Spleen (tissue), 11 donors: Measurements from ENCODE around the gene LRP1B. TPM values are rescaled to one million over a fixed set of nuclear protein-coding genes. Genes with fewer than 3 reads are reported as not detected.
"Not testable (repeated sequence)": the region's sequence is repeated elsewhere in the genome, so short reads cannot be mapped to it uniquely, and the experiment has no call there.

ENCODE experiments used
- DNase-seq: peaks from one replicate; pipeline ENCODE4 v3.0.0-alpha.2; 2020
- H3K27ac ChIP-seq, 8 donors: fragments of 200-600 bp; sonication (generic) in 7 of 8; 1 replicate in 4 of 8; 2 replicates in 4 of 8; pipeline versions ENCODE4 v1.5.0 to v1.8.0; 2016 to 2021; ENCODE audit warnings: inconsistent platforms in 4 of 8, mild to moderate bottlenecking in 4 of 8, moderate library complexity in 1 of 8
- H3K27me3 ChIP-seq, 7 donors: fragments of 200-600 bp; sonication (generic) in 6 of 7; replicated peaks in 1 of 7; 1 replicate in 4 of 7; 2 replicates in 3 of 7; pipeline versions ENCODE4 v1.5.0 to v1.8.0; 2016 to 2021; ENCODE audit warnings: inconsistent platforms in 3 of 7, mild to moderate bottlenecking in 1 of 7
- H3K36me3 ChIP-seq, 6 donors: fragments of 200-600 bp; sonication (generic) in 5 of 6; 1 replicate in 4 of 6; 2 replicates in 2 of 6; pipeline versions ENCODE4 v1.5.0 to v1.8.0; 2016 to 2021; ENCODE audit warnings: inconsistent platforms in 2 of 6
- H3K4me1 ChIP-seq, 6 donors: fragments of 200-600 bp; sonication (generic) in 5 of 6; 1 replicate in 3 of 6; 2 replicates in 3 of 6; pipeline versions ENCODE4 v1.5.0 to v1.8.0; 2016 to 2021; ENCODE audit warnings: inconsistent platforms in 3 of 6
- H3K4me3 ChIP-seq, 8 donors: fragments of 200-600 bp; sonication (generic) in 7 of 8; 1 replicate in 4 of 8; 2 replicates in 4 of 8; pipeline versions ENCODE4 v1.5.0 to v1.8.0; 2016 to 2021; ENCODE audit warnings: inconsistent platforms in 4 of 8, mild to moderate bottlenecking in 4 of 8, moderate library complexity in 2 of 8
- H3K9me3 ChIP-seq, 8 donors: fragments of 200-600 bp; sonication (generic) in 7 of 8; 1 replicate in 4 of 8; 2 replicates in 4 of 8; pipeline versions ENCODE4 v1.5.0 to v1.8.0; 2016 to 2021; ENCODE audit warnings: inconsistent platforms in 4 of 8
- POLR2A ChIP-seq, 3 donors: fragments of 450-650 bp; IDR thresholded peaks; one replicate each; pipeline ENCODE4 v1.5.1; 2017; ENCODE audit warnings: antibody characterized with exemption in 3 of 3, mild to moderate bottlenecking in 1 of 3
- POLR2AphosphoS5 ChIP-seq, 3 donors: sonication (generic); formaldehyde crosslinking; IDR thresholded peaks; one replicate each; pipeline ENCODE4 v1.5.1; 2017; ENCODE audit warnings: antibody characterized with exemption in 3 of 3
- WGBS, 5 donors: extraction: QIAGEN DNeasy Blood & Tissue Kit in 3 of 5; methylation state at CpG; one replicate each; pipeline versions ENCODE4 v1.1.5 to v1.1.7; 2013 to 2018; 5-methylcytosine and 5-hydroxymethylcytosine counted together
- intact Hi-C: fragments of 100-400 bp; cut with DNase I; formaldehyde crosslinking; loops from one replicate; pipeline ENCODE4 v1.15.0; 2023; ENCODE audit warnings: low total_unique reads
- polyA plus RNA-seq, 3 donors: library from polyadenylated mRNA; stranded (reverse); fragments of 200-250 nt; gene quantifications; one replicate each; pipeline ENCODE4 v1.2.1, GENCODE V29; 2013
- total RNA-seq, 7 donors: library from RNA; depleted of rRNA in 3 of 7; stranded (reverse); fragments of >200 nt in 3 of 7; fragmentation: NEBNext Ultra II Directional in 4 of 7; extraction: Animal tissue kit (Norgen Biotek cat#: 25700) in 4 of 7; gene quantifications; one replicate each; pipeline versions ENCODE4 v1.1.0 to v1.2.1, GENCODE V29; 2016 to 2021
- TF ChIP-seq, protein P1 (sequence below), 11 experiments: fragments of 200-600 bp in 7 of 11; fragments of 450-650 bp in 4 of 11; sonication (generic) in 4 of 11; IDR thresholded peaks in 8 of 11; conservative IDR thresholded peaks in 3 of 11; 1 replicate in 7 of 11; 2 replicates in 4 of 11; pipeline versions ENCODE4 v1.4.0 to v1.8.0; 2016 to 2021; ENCODE audit warnings: antibody characterized with exemption in 11 of 11, inconsistent platforms in 4 of 11, mild to moderate bottlenecking in 1 of 11
- donor health status: healthy with polysubstance abuse.
- donor health status: DM: no; HTN: no; CAD: no; lungs with moderate emphysema.
- donor health status: DM: no; HTN: no; CAD: no.
- donor health status: Bipolar disorder and iron deficiency.
- donor health status: healthy.
- donor health status: DM: no; HTN: no; CAD: no.
- donor health status: DM: yes; HTN: yes; CAD: no.

Gene LRP1B
- total and polyA plus RNA-seq, 10 donors: 0.02 to 0.85 (median 0.08) TPM; not detected in 2

DNA sequence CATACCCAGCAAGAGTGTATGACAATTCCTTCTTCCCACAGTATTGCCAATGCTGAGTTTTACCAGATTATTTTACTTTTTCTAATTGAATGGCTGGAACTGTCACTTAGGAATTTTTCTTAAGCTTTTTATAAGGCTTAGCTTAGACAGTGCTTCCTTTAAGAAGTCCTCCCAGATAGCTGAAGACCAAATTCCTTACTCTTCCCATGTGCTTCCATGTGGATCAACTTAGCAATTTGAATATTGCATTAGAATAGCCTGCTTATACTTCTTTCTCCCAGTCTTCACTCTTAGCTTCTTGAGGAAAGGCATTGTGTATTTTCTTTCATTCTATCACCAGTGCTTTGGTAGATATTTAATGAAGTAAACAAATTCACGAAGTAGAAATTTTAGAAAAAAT is 1144.4 kb downstream of the LRP1B start:
- DNase-seq: no peak

DNA sequence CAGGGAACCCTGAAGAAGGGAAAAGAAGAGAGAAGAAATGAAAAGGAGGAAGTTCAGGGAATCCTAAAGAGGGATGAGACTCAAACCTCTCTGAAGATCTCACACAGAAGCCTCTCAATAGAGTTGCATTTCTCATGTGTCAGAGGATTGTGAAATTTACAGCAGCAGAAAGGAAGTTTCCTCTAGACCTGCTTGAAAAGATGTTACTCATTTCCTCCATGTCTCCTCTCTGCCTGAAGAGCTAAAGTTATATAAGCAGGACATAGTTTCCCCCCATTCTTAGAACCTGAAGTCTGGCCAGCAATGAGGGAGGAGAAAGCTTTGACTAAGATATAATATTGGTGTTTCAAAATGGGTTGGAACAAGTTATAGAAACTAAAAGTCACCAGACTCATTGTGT is 1155.6 kb downstream of the LRP1B start:
- H3K36me3 ChIP-seq: no peaks in the 10 kb centered on the region
- H3K9me3 ChIP-seq: peaks cover 0 to 8% (median 3%) of the 10 kb centered on the region in 8 donors
- TF ChIP-seq POLR2A (IDR thresholded peaks at IDR 0.05) (no peak), POLR2AphosphoS5 (IDR thresholded peaks at IDR 0.05) (no peak)
- TF ChIP-seq, protein P1, sequence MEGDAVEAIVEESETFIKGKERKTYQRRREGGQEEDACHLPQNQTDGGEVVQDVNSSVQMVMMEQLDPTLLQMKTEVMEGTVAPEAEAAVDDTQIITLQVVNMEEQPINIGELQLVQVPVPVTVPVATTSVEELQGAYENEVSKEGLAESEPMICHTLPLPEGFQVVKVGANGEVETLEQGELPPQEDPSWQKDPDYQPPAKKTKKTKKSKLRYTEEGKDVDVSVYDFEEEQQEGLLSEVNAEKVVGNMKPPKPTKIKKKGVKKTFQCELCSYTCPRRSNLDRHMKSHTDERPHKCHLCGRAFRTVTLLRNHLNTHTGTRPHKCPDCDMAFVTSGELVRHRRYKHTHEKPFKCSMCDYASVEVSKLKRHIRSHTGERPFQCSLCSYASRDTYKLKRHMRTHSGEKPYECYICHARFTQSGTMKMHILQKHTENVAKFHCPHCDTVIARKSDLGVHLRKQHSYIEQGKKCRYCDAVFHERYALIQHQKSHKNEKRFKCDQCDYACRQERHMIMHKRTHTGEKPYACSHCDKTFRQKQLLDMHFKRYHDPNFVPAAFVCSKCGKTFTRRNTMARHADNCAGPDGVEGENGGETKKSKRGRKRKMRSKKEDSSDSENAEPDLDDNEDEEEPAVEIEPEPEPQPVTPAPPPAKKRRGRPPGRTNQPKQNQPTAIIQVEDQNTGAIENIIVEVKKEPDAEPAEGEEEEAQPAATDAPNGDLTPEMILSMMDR (IDR thresholded peaks at IDR 0.05 in 8 of 11, conservative IDR thresholded peaks at IDR 0.05 in 3 of 11): no peak
- no peaks in the 10 kb centered on the region for H3K4me1 ChIP-seq
- no peaks in the 10 kb centered on the region for H3K27me3 ChIP-seq
- intact Hi-C loops: no loop called here
- H3K4me3 ChIP-seq: no peak overlapping the region
- no peak for DNase-seq
- H3K27ac ChIP-seq: no peak overlapping the region

More for the DNA sequence above, 1144.4 kb downstream of the LRP1B start:
- no peak for TF ChIP-seq POLR2A (IDR thresholded peaks at IDR 0.05)
- no peak for TF ChIP-seq POLR2AphosphoS5 (IDR thresholded peaks at IDR 0.05)
- TF ChIP-seq, protein P1 (IDR thresholded peaks at IDR 0.05 in 8 of 11, conservative IDR thresholded peaks at IDR 0.05 in 3 of 11): no peak
- Histone ChIP-seq H3K4me3 (no peak overlapping the region), H3K36me3 (no peaks in the 10 kb centered on the region), H3K9me3 (no peaks in the 10 kb centered on the region), H3K27me3 (no peaks in the 10 kb centered on the region), H3K4me1 (no peaks in the 10 kb centered on the region), H3K27ac (no peak overlapping the region)
- 63 to 83% (median 73%) methylated on average over 1 of the region's 1 CpG for WGBS, 5 donors
- intact Hi-C loops: no loop called here

DNA sequence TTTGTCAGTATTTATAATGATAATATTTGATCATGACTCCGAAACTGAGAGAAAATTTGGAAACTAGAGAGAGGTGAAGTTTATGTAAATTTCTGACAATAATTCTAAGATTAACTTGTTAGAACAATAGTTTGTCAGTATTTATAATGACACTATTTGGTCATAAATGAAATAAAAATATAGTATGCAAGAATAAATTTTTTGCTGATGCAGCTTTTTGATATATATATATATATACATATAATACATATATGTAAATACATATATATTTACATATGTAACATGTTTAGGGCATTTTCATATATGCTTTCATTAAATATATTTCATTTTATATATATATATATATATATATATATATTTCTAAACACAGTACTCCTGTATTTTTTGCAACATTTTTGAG is 1158.1 kb downstream of the LRP1B start:
- no peak for TF ChIP-seq POLR2A (IDR thresholded peaks at IDR 0.05)
- no peak for TF ChIP-seq POLR2AphosphoS5 (IDR thresholded peaks at IDR 0.05)
- TF ChIP-seq, protein P1 (IDR thresholded peaks at IDR 0.05 in 8 of 11, conservative IDR thresholded peaks at IDR 0.05 in 3 of 11): no peak
- H3K36me3 ChIP-seq: no peaks in the 10 kb centered on the region
- no peaks in the 10 kb centered on the region for H3K27me3 ChIP-seq
- peaks cover 0 to 10% (median 3%) of the 10 kb centered on the region in 8 donors for H3K9me3 ChIP-seq
- intact Hi-C loops: no loop called here
- H3K4me1 ChIP-seq: no peaks in the 10 kb centered on the region
- H3K4me3 ChIP-seq: no peak overlapping the region
- WGBS, 5 donors: 71 to 91% (median 87%) methylated on average over 1 of the region's 1 CpG
- H3K27ac ChIP-seq: no peak overlapping the region
- no peak for DNase-seq

DNA sequence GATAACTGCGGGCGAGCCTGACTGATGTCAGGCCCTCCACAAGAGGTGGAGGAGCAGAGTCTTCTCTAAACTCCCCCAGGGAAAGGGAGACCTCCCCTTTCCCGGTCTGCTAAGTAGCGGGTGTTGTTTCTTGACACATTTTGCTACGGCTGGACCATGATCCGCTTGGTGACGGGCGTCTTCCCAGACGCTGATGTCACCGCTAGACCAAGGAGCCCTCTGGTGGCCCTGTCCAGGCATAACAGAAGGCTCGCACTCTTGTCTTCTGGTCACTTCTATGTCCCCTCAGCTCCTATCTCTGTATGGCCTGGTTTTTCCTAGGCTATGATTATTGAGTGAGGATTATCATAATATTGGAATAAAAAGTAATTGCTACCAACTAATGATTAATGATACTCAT is 1166.5 kb downstream of the LRP1B start:
- DNase-seq, H3K27me3 ChIP-seq, H3K4me3 ChIP-seq, intact Hi-C loops, H3K9me3 ChIP-seq, H3K4me1 ChIP-seq, H3K27ac ChIP-seq, H3K36me3 ChIP-seq: not testable (repeated sequence)
- 57 to 96% (median 94%) methylated on average over 8 to 11 of the region's 11 CpGs for WGBS, 5 donors

DNA sequence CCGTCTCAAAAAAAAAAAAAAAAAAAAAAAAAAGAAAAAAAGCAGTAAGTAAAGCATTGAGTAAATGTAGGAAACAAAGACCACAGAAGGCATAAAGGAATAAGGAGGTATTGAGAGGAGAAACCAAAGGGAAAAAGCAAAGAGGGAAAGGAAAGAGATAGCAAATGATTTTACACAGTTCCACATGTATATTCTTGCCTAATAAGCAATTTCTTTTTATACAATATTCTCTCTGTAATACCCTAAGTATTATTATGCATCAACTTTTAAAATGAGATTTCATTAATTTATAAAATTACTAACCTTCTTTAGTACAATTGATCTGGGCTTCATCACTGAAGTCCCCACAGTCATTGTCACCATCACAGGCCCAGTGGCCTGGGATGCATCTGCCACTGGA is 1180.9 kb downstream of the LRP1B start:
- Histone ChIP-seq H3K9me3 (no peaks in the 10 kb centered on the region), H3K27ac (no peak overlapping the region), H3K27me3 (no peaks in the 10 kb centered on the region), H3K4me1 (no peaks in the 10 kb centered on the region), H3K4me3 (no peak overlapping the region), H3K36me3 (no peaks in the 10 kb centered on the region)
- TF ChIP-seq, protein P1 (IDR thresholded peaks at IDR 0.05 in 8 of 11, conservative IDR thresholded peaks at IDR 0.05 in 3 of 11): no peak
- TF ChIP-seq POLR2AphosphoS5 (IDR thresholded peaks at IDR 0.05) (no peak), POLR2A (IDR thresholded peaks at IDR 0.05) (no peak)
- intact Hi-C loops: no loop called here
- 67 to 100% (median 84%) methylated on average over 1 of the region's 1 CpG; no CpG with 5 or more reads in 1 of the 5 donors for WGBS, 5 donors
- DNase-seq: no peak
